Astrocyte (in vitro differentiated cells and primary cell): Measurements from ENCODE around the gene FSTL4.

Experiments used
- CTCF ChIP-seq: IDR thresholded peaks from 2 replicates; pipeline ENCODE4 v1.5.1; 2011; ENCODE audit warnings: low read depth, mild to moderate bottlenecking, inconsistent platforms, low read length, moderate library complexity; ENCODE audit not compliant: insufficient read depth
- EZH2 ChIP-seq: IDR thresholded peaks from 2 replicates; pipeline ENCODE4 v1.6.1; 2012; ENCODE audit warnings: mild to moderate bottlenecking, low read length, inconsistent platforms; ENCODE audit not compliant: insufficient read depth

- TF ChIP-seq CTCF (no peak), EZH2 (no peak)
These were observed 209.6 kb downstream of the FSTL4 start for GRCh38 chr5:133402775-133403174.
